GM21723 (cell line): Measurements from ENCODE around the gene GHRH.

ENCODE experiments used
- ATAC-seq: cut with Tn5 transposase; IDR thresholded peaks from one replicate; pipeline ENCODE4 v1.9.1; 2021; ENCODE audit warnings: mild to moderate bottlenecking, moderate library complexity; ENCODE audit not compliant: unreplicated experiment

The GHRH gene

GRCh38 chr20:37209193-37209592 lies 52.4 kb downstream of the GHRH start:
- no peak for ATAC-seq

- ATAC-seq = no peak
These were observed 54.4 kb downstream of the GHRH start for GRCh38 chr20:37207171-37207570.

- ATAC-seq = no peak
These were observed 55.8 kb downstream of the GHRH start for GRCh38 chr20:37205794-37206193.

- no peak for ATAC-seq
These were observed 56.5 kb downstream of the GHRH start for GRCh38 chr20:37205130-37205529.

GRCh38 chr20:37204056-37204455 lies 57.6 kb downstream of the GHRH start:
- ATAC-seq = no peak

- no peak for ATAC-seq
These were observed 59.2 kb downstream of the GHRH start for GRCh38 chr20:37202267-37202943.

- no peak for ATAC-seq
These were observed 59.8 kb downstream of the GHRH start for GRCh38 chr20:37201827-37202162.
